ENCODE results near the gene TSR3. TPM values are rescaled to one million over a fixed set of nuclear protein-coding genes. Genes with fewer than 3 reads are reported as not detected.

Gene TSR3
- total RNA-seq, 6 experiments from 2014 or later: 73.7 to 84.6 (median 78.1) TPM

- H3K9me3 Mint-ChIP-seq: no peaks in the 10 kb centered on the region
- H3K4me1 Mint-ChIP-seq (ENCODE audit: low read depth): no peaks in the 10 kb centered on the region
- H3K27ac Mint-ChIP-seq: no peak overlapping the region
- H3K36me3 Mint-ChIP-seq (ENCODE audit: low read depth): no peaks in the 10 kb centered on the region; the same call in 1 of the 2 replicates
- H3K4me3 Mint-ChIP-seq: no peak overlapping the region
- H3K27me3 Mint-ChIP-seq (ENCODE audit: insufficient read depth): peaks cover 2% of the 10 kb centered on the region; the same call in 1 of the 2 replicates
- no peak for DNase-seq
- TF ChIP-seq CTCF (IDR thresholded peaks at IDR 0.05): no peak
Observed at GRCh38 chr16:1364510-1364909, 12.8 kb upstream of the TSR3 start.

- peak; percentile 5 for DNase-seq
- H3K4me1 Mint-ChIP-seq (ENCODE audit: low read depth): peaks cover 2% of the 10 kb centered on the region
- H3K36me3 Mint-ChIP-seq (ENCODE audit: low read depth): no peaks in the 10 kb centered on the region; the same call in 1 of the 2 replicates
- no peak overlapping the region for H3K27ac Mint-ChIP-seq
- no peaks in the 10 kb centered on the region for H3K9me3 Mint-ChIP-seq
- H3K4me3 Mint-ChIP-seq: no peak overlapping the region
- H3K27me3 Mint-ChIP-seq (ENCODE audit: insufficient read depth): peaks cover 2% of the 10 kb centered on the region; the same call in 1 of the 2 replicates
- peak; percentile 82 for TF ChIP-seq CTCF (IDR thresholded peaks at IDR 0.05)
Observed at GRCh38 chr16:1363501-1364041, 11.9 kb upstream of the TSR3 start.

- H3K4me3 Mint-ChIP-seq: no peak overlapping the region
- H3K9me3 Mint-ChIP-seq: no peaks in the 10 kb centered on the region
- no peaks in the 10 kb centered on the region; the same call in 1 of the 2 replicates for H3K36me3 Mint-ChIP-seq (ENCODE audit: low read depth)
- no peak for TF ChIP-seq CTCF (IDR thresholded peaks at IDR 0.05)
- H3K27me3 Mint-ChIP-seq (ENCODE audit: insufficient read depth): peaks cover 5% of the 10 kb centered on the region; the same call in 1 of the 2 replicates
- H3K27ac Mint-ChIP-seq: no peak overlapping the region; the same call in 1 of the 2 replicates
- peaks cover 9% of the 10 kb centered on the region for H3K4me1 Mint-ChIP-seq (ENCODE audit: low read depth)
- no peak for DNase-seq
Observed at GRCh38 chr16:1362807-1363206, 11.1 kb upstream of the TSR3 start.

GRCh38 chr16:1361685-1362360, 10.1 kb upstream of the TSR3 start:
- Mint-ChIP-seq H3K27me3 (ENCODE audit: insufficient read depth) (peaks cover 5% of the 10 kb centered on the region; the same call in 1 of the 2 replicates), H3K4me1 (ENCODE audit: low read depth) (peaks cover 10% of the 10 kb centered on the region), H3K27ac (no peak overlapping the region), H3K4me3 (no peak overlapping the region), H3K36me3 (ENCODE audit: low read depth) (no peaks in the 10 kb centered on the region; the same call in 1 of the 2 replicates), H3K9me3 (no peaks in the 10 kb centered on the region)
- TF ChIP-seq CTCF (IDR thresholded peaks at IDR 0.05): no peak
- DNase-seq: no peak

DNA sequence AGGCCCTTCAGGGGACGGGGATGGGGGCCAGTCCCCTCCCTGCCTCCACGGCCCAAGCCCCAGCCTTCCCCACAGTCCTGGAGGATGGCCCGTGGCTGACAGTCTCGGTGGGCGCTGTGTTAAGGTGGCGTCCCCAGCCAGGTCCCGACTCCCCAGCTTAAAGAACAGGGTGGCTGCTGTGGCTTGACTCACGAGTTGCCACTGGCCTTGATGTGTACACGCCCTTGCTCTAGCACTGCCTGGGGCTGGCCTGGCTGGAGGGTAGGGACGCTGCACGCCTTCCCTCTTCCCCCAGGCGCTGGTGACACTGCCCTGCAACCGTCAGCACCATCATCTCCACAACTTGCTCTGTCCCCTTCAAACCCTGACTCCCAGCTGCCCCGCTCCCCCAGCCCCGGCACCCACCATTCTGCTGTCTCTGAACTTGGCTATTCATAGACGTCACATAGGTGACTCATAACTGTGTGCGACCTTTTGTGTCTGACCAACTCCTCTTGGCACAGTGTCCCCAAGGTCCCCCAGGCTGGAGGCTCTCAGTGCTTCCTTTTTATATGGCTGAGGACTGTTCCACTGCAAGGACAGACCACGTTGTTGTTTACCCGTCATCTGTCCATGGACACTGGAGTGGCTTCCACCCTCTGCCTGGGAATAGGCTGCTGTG, 6.4 kb upstream of the TSR3 start:
- no peaks in the 10 kb centered on the region for H3K9me3 Mint-ChIP-seq
- DNase-seq: no peak
- H3K27ac Mint-ChIP-seq: no peak overlapping the region; the same call in 1 of the 2 replicates
- peaks cover 5% of the 10 kb centered on the region for H3K27me3 Mint-ChIP-seq (ENCODE audit: insufficient read depth)
- no peak for TF ChIP-seq CTCF (IDR thresholded peaks at IDR 0.05)
- H3K4me1 Mint-ChIP-seq (ENCODE audit: low read depth): peaks cover 24% of the 10 kb centered on the region
- no peak overlapping the region for H3K4me3 Mint-ChIP-seq
- H3K36me3 Mint-ChIP-seq (ENCODE audit: low read depth): peaks cover 6% of the 10 kb centered on the region; the same call in 1 of the 2 replicates

Measured in HFFc6 (cell line).